K562 (cell line): Measurements from ENCODE around the gene HEMGN. TPM values are rescaled to one million over a fixed set of nuclear protein-coding genes. Genes with fewer than 3 reads are reported as not detected.

ENCODE experiments used
- ATAC-seq: fragments of 200-7000 bp; cut with Tn5 transposase; 3 replicates; pipeline ENCODE4 v1.9.1; 2020; ENCODE audit warnings: moderate library complexity
- BruUV-seq: library from RNA; stranded (reverse); fragments of 400-500 nt; replicated peaks from 2 replicates; lab custom pipeline; 2021; lab: Mats Ljungman, UMichigan
- CTCF ChIA-PET: fragments of 300-600 bp; formaldehyde crosslinking; extraction: SDS; loops from one replicate; lab custom pipeline; 2021; ENCODE audit warnings: low intra/inter-chr PET ratio; lab: Yijun Ruan, JAX
- POLR2A ChIA-PET: fragments of 300-600, 350-650 bp; sonication (Branson Sonifier 250); formaldehyde crosslinking; extraction: SDS; loops from one replicate; lab custom pipeline; 2021; ENCODE audit warnings: antibody characterized with exemption, inconsistent platforms; lab: Yijun Ruan, JAX
- DNase-seq, 4 experiments: peaks; one replicate each; pipeline versions ENCODE4 v3.0.0 to v3.0.0-alpha.2; 2011 to 2018; ENCODE audit warnings: low spot score in 3 of 4, mixed read lengths in 3 of 4; ENCODE audit errors: extremely low read depth in 1 of 4
- FAIRE-seq: peaks from 2 replicates; lab custom pipeline; 2011; peaks lifted over from hg19 to GRCh38; lab: Jason Lieb, UNC
- H2AFZ ChIP-seq: 2 replicates; pipeline ENCODE4 v1.6.0; 2011; ENCODE audit warnings: low read depth, low read length, control low read depth, inconsistent platforms
- H3K27ac ChIP-seq: fragments of 200-600 bp; 3 replicates; pipeline ENCODE4 v1.8.0; 2011; ENCODE audit warnings: low read depth, mild to moderate bottlenecking, control low read depth, inconsistent platforms, low read length, moderate library complexity, mixed read lengths; ENCODE audit errors: extremely low read depth
- H3K27me3 ChIP-seq, 2 experiments: fragments of 300-600 bp in 1 of 2; 2 replicates in 1 of 2; 3 replicates in 1 of 2; pipeline versions ENCODE4 v1.6.0 to v1.8.0; 2011; ENCODE audit warnings: inconsistent platforms in 2 of 2, low read length in 2 of 2, mild to moderate bottlenecking in 1 of 2, mixed read lengths in 1 of 2, moderate library complexity in 1 of 2; ENCODE audit not compliant: control insufficient read depth in 2 of 2, insufficient read depth in 2 of 2
- H3K36me3 ChIP-seq: fragments of 300-600 bp; 3 replicates; pipeline ENCODE4 v1.8.0; 2011; ENCODE audit warnings: mild to moderate bottlenecking, low read length, inconsistent platforms; ENCODE audit not compliant: control insufficient read depth, insufficient read depth
- H3K4me1 ChIP-seq, 2 experiments: fragments of 200-600 bp in 1 of 2; replicated peaks in 1 of 2; 2 replicates in 1 of 2; 3 replicates in 1 of 2; pipeline versions ENCODE4 v1.5.1 to v1.8.0; 2011; ENCODE audit warnings: inconsistent platforms in 2 of 2, low read length in 2 of 2, mild to moderate bottlenecking in 1 of 2, mixed read lengths in 1 of 2, moderate library complexity in 1 of 2; ENCODE audit not compliant: control insufficient read depth in 2 of 2, insufficient read depth in 2 of 2
- H3K4me2 ChIP-seq: 2 replicates; pipeline ENCODE4 v1.6.1; 2011; ENCODE audit warnings: low read length, control low read depth, inconsistent platforms, mixed read lengths; ENCODE audit not compliant: insufficient read depth
- H3K4me3 ChIP-seq: fragments of 200-600 bp; sonication (generic), shearing (Covaris generic); 2 replicates; pipeline ENCODE4 v1.5.1; 2016; ENCODE audit warnings: control low read depth, inconsistent platforms
- H3K79me2 ChIP-seq: fragments of 200-600 bp; 3 replicates; pipeline ENCODE4 v1.8.0; 2011; ENCODE audit warnings: low read length, inconsistent platforms; ENCODE audit not compliant: control insufficient read depth, insufficient read depth
- H3K9ac ChIP-seq, 2 experiments: 2 replicates each; pipeline versions ENCODE4 v1.6.0 to v1.6.1; 2011; ENCODE audit warnings: low read depth in 2 of 2, low read length in 2 of 2, control low read depth in 1 of 2, inconsistent platforms in 1 of 2, mild to moderate bottlenecking in 1 of 2, mixed read lengths in 1 of 2; ENCODE audit not compliant: insufficient read depth in 1 of 2
- H3K9me1 ChIP-seq: one replicate; pipeline ENCODE4 v1.6.0; 2011; ENCODE audit warnings: inconsistent platforms, mild to moderate bottlenecking, low read length, moderate library complexity; ENCODE audit not compliant: control insufficient read depth, insufficient read depth
- H3K9me3 ChIP-seq: replicated peaks from 2 replicates; pipeline ENCODE4 v1.5.1; 2011; ENCODE audit warnings: low read depth, low read length, inconsistent platforms; ENCODE audit not compliant: control insufficient read depth, insufficient read depth
- H4K20me1 ChIP-seq: replicated peaks from 2 replicates; pipeline ENCODE4 v1.6.1; 2011; ENCODE audit warnings: low read length, inconsistent platforms, mixed read lengths; ENCODE audit not compliant: control insufficient read depth, insufficient read depth
- ARID2 ChIP-seq: fragments of 450-650 bp; IDR thresholded peaks from 2 replicates; pipeline ENCODE4 v1.6.1; 2017; ENCODE audit warnings: antibody characterized with exemption, mild to moderate bottlenecking
- MTA3 ChIP-seq: fragments of 450-650 bp; formaldehyde crosslinking; IDR thresholded peaks from 2 replicates; pipeline ENCODE4 v1.6.1; 2017; ENCODE audit warnings: mild to moderate bottlenecking, borderline replicate concordance
- PTRF ChIP-seq: fragments of 450-650 bp; IDR thresholded peaks from 2 replicates; pipeline ENCODE4 v1.6.1; 2016; ENCODE audit warnings: mild to moderate bottlenecking, missing genetic modification characterization, missing compliant biosample characterization
- RBBP5 ChIP-seq: fragments of 200-600 bp; sonication (generic); IDR thresholded peaks from 2 replicates; pipeline ENCODE4 v1.6.1; 2012; ENCODE audit warnings: borderline replicate concordance, mild to moderate bottlenecking, low read length, control low read depth, inconsistent platforms; ENCODE audit not compliant: insufficient read depth, poor library complexity, severe bottlenecking
- RBM34 ChIP-seq: fragments of 200-400 bp; formaldehyde crosslinking; IDR thresholded peaks from 2 replicates; pipeline ENCODE4 v1.6.1; 2018; ENCODE audit warnings: low read length, borderline replicate concordance; ENCODE audit not compliant: insufficient read depth
- SMARCB1 ChIP-seq: IDR thresholded peaks from 2 replicates; pipeline ENCODE4 v1.6.1; 2011; ENCODE audit warnings: improper control_type of control experiment, low read depth; ENCODE audit not compliant: insufficient read length
- TCF3 ChIP-seq: sonication (generic); formaldehyde crosslinking; IDR thresholded peaks from 2 replicates; pipeline ENCODE4 v1.4.0; 2020; ENCODE audit warnings: mild to moderate bottlenecking, missing genetic modification reagents
- WGBS: fragments of 100-300 bp; shearing (Covaris generic); methylation state at CpG from one replicate; pipeline ENCODE4 v1.1.6; 2016; ENCODE audit warnings: low coverage, mixed read lengths; ENCODE audit not compliant: insufficient coverage; ENCODE audit errors: missing lambda C conversion rate; 5-methylcytosine and 5-hydroxymethylcytosine counted together
- in situ Hi-C: fragments of 300-500 bp; cut with MboI; formaldehyde crosslinking; loops from 4 replicates; pipeline ENCODE4 v1.15.0; 2018; ENCODE audit warnings: inconsistent platforms, mixed read lengths
- intact Hi-C: fragments of 100-400 bp; cut with micrococcal nuclease; formaldehyde crosslinking; loops from 2 replicates; pipeline ENCODE4 v1.14.2; 2022
- polyA plus RNA-seq, 8 experiments: library from polyadenylated mRNA; depleted of rRNA in 4 of 8; stranded (reverse) in 5 of 8; unstranded in 3 of 8; fragments of >200 nt; fragmentation: Nextera tagmentation in 2 of 8; fragmentation: Illumina TruSeq in 1 of 8; extraction: Ambion mirVana in 2 of 8; extraction: Trizol in 1 of 8; gene quantifications; 2 replicates each; pipeline versions ENCODE4 v1.2.1 to v1.2.3, GENCODE V29; 2011 to 2014; ENCODE audit warnings: inconsistent platforms in 1 of 8, missing spikeins in 1 of 8
- total RNA-seq, 7 experiments: library from RNA; depleted of rRNA in 6 of 7; stranded (reverse); fragments of >200 nt in 6 of 7; fragmentation: Illumina TruSeq in 2 of 7; extraction: Trizol in 2 of 7; gene quantifications; 2 replicates each; pipeline versions ENCODE4 v1.2.1 to v1.2.3, GENCODE V29; 2011 to 2021; ENCODE audit warnings: low replicate concordance in 1 of 7
- TF ChIP-seq, protein P1 (sequence below), 2 experiments: fragments of 450-650 bp; IDR thresholded peaks; 2 replicates each; pipeline ENCODE4 v1.6.1; 2016
- TF ChIP-seq, protein P2 (sequence below): fragments of 450-650 bp; IDR thresholded peaks from 2 replicates; pipeline ENCODE4 v1.6.1; 2017; ENCODE audit warnings: antibody characterized with exemption, mild to moderate bottlenecking

Gene HEMGN
- total and polyA plus RNA-seq, 9 of the 15 experiments (the other 6 are each of a cell fraction or from before 2014, with no cell fraction given): 56.3 to 258 (median 137) TPM

DNA sequence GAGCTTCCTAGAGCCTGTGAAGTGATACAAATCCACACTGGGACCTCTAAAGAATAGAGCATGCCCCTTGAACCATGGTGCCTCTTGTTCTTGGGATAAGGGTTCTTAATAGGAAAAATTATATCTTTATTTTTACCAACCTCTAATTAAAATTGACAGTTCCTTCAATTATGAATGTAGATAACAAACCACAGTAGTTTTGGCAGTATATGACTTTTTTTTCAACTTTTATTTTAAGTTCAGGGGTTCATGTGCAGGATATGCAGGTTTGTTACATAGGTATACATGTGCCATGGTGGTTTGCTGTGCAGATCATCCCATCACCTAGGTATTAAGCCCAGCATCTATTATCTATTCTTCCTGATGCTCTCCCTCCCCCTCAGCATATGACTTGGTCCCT is 974 bp downstream of the HEMGN start (continued):
- TF ChIP-seq, protein P1, sequence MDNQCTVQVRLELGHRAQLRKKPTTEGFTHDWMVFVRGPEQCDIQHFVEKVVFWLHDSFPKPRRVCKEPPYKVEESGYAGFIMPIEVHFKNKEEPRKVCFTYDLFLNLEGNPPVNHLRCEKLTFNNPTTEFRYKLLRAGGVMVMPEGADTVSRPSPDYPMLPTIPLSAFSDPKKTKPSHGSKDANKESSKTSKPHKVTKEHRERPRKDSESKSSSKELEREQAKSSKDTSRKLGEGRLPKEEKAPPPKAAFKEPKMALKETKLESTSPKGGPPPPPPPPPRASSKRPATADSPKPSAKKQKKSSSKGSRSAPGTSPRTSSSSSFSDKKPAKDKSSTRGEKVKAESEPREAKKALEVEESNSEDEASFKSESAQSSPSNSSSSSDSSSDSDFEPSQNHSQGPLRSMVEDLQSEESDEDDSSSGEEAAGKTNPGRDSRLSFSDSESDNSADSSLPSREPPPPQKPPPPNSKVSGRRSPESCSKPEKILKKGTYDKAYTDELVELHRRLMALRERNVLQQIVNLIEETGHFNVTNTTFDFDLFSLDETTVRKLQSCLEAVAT (IDR thresholded peaks at IDR 0.05): peak; percentile 9 to 59; a peak in 2 of 4 replicates

DNA sequence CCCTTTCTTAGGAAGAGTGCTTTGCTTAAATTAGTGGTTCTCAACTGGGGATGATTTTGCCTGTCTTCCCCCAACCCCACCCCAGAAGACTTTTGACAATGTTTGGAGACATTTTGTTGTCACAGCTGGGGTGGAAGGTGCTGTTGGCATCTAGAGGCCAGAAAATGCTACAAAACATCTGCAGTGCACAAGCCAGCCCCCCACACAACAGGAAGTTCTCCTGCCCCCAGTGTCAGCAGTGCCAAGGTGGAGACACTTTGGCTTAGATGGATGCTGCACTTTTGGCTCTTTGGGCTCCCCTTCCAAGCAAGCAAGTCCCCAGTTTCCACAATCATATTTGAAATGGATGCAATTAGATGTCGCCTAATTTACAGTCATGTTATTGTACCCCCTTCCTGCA is 2.7 kb downstream of the HEMGN start:
- DNase-seq: no peak
- intact Hi-C loops: no loop called here
- no TSS peak for BruUV-seq
- TF ChIP-seq MTA3 (0 out of 2 replicates have a peak, but pooled peaks have one; percentile 9), RBM34 (no peak), SMARCB1 (no peak), PTRF (tag) (no peak), TCF3 (CRISPR knock-in tag) (0 out of 2 replicates have a peak, but pooled peaks have one; percentile 14), ARID2 (no peak), RBBP5 (peak; percentile 15)
- TF ChIP-seq, protein P2, sequence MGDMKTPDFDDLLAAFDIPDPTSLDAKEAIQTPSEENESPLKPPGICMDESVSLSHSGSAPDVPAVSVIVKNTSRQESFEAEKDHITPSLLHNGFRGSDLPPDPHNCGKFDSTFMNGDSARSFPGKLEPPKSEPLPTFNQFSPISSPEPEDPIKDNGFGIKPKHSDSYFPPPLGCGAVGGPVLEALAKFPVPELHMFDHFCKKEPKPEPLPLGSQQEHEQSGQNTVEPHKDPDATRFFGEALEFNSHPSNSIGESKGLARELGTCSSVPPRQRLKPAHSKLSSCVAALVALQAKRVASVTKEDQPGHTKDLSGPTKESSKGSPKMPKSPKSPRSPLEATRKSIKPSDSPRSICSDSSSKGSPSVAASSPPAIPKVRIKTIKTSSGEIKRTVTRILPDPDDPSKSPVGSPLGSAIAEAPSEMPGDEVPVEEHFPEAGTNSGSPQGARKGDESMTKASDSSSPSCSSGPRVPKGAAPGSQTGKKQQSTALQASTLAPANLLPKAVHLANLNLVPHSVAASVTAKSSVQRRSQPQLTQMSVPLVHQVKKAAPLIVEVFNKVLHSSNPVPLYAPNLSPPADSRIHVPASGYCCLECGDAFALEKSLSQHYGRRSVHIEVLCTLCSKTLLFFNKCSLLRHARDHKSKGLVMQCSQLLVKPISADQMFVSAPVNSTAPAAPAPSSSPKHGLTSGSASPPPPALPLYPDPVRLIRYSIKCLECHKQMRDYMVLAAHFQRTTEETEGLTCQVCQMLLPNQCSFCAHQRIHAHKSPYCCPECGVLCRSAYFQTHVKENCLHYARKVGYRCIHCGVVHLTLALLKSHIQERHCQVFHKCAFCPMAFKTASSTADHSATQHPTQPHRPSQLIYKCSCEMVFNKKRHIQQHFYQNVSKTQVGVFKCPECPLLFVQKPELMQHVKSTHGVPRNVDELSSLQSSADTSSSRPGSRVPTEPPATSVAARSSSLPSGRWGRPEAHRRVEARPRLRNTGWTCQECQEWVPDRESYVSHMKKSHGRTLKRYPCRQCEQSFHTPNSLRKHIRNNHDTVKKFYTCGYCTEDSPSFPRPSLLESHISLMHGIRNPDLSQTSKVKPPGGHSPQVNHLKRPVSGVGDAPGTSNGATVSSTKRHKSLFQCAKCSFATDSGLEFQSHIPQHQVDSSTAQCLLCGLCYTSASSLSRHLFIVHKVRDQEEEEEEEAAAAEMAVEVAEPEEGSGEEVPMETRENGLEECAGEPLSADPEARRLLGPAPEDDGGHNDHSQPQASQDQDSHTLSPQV: peak; percentile 51
- no peaks in the 10 kb centered on the region for H3K27me3 ChIP-seq
- H3K4me2 ChIP-seq: peak overlapping the region; percentile 95
- no peaks in the 10 kb centered on the region for H3K9me1 ChIP-seq
- H3K79me2 ChIP-seq: peaks cover 99% of the 10 kb centered on the region
- in situ Hi-C loops: no loop called here
- H2AFZ ChIP-seq: no peak overlapping the region; the same call in 1 of the 2 replicates
- ChIA-PET CTCF (no interaction called here), POLR2A (interaction anchor here (0.7 to 1.9 kb wide), 13 partner anchors 9 to 69 kb away, joined by 3 to 10 read pairs (median 4); partner anchors contain the start of genes ANP32B and TRMO)
- H3K9ac ChIP-seq: peak overlapping the region; percentile 84 to 90
- no peaks in the 10 kb centered on the region for H3K9me3 ChIP-seq
- peak; percentile 1; the same call in 1 of the 3 replicates for ATAC-seq
- H4K20me1 ChIP-seq: no peaks in the 10 kb centered on the region
- H3K27ac ChIP-seq: peak overlapping the region; percentile 79
- FAIRE-seq: no peak
- peak overlapping the region; percentile 43 for H3K4me3 ChIP-seq
- 11% methylated on average over 1 of the region's 1 CpG for WGBS
- peaks cover 60% of the 10 kb centered on the region for H3K36me3 ChIP-seq
- peaks cover 6 to 44% of the 10 kb centered on the region in 2 experiments; a peak in 4 of 5 replicates for H3K4me1 ChIP-seq
